ENCODE measurements around the gene ZNRF2.
A peak's percentile ranks its signal among the peaks of the same experiment; 100 is the strongest.
"Not testable (repeated sequence)": the region's sequence is repeated elsewhere in the genome, so short reads cannot be mapped to it uniquely, and the experiment has no call there.

Gene ZNRF2

GRCh38 chr7:30260246-30260768, 24.1 kb upstream of the ZNRF2 start:
- no peak for DNase-seq (ENCODE audit: low read depth in 2 of 2)

- no peak for DNase-seq (ENCODE audit: low read depth in 2 of 2)
These were observed 21.2 kb upstream of the ZNRF2 start for GRCh38 chr7:30263090-30263710.

- DNase-seq (ENCODE audit: low read depth in 2 of 2): no peak
These were observed 20.3 kb upstream of the ZNRF2 start for GRCh38 chr7:30264052-30264451.

- not testable (repeated sequence) for DNase-seq (ENCODE audit: low read depth in 2 of 2)
These were observed 19.2 kb upstream of the ZNRF2 start for GRCh38 chr7:30265189-30265588.

GRCh38 chr7:30266686-30267085, 17.7 kb upstream of the ZNRF2 start:
- no peak for DNase-seq (ENCODE audit: low read depth in 2 of 2)

GRCh38 chr7:30268586-30268985, 15.8 kb upstream of the ZNRF2 start:
- DNase-seq (ENCODE audit: low read depth in 2 of 2): no peak

- no peak for DNase-seq (ENCODE audit: low read depth in 2 of 2)
These were observed 14.9 kb upstream of the ZNRF2 start for GRCh38 chr7:30269490-30269889.

- no peak for DNase-seq (ENCODE audit: low read depth in 2 of 2)
These were observed 13.5 kb upstream of the ZNRF2 start for GRCh38 chr7:30270921-30271320.

- DNase-seq (ENCODE audit: low read depth in 2 of 2): no peak
These were observed 12.3 kb upstream of the ZNRF2 start for GRCh38 chr7:30272126-30272525.

- DNase-seq (ENCODE audit: low read depth in 2 of 2): no peak
These were observed 10.8 kb upstream of the ZNRF2 start for GRCh38 chr7:30273552-30273951.

- no peak for DNase-seq (ENCODE audit: low read depth in 2 of 2)
These were observed 9.8 kb upstream of the ZNRF2 start for GRCh38 chr7:30274641-30275040.

GRCh38 chr7:30276203-30276900, 8.0 kb upstream of the ZNRF2 start:
- DNase-seq (ENCODE audit: low read depth in 2 of 2): peak; percentile 17 to 18

GRCh38 chr7:30278376-30278775, 6.0 kb upstream of the ZNRF2 start:
- no peak for DNase-seq (ENCODE audit: low read depth in 2 of 2)

- no peak for DNase-seq (ENCODE audit: low read depth in 2 of 2)
These were observed 5.3 kb upstream of the ZNRF2 start for GRCh38 chr7:30278849-30279652.

GRCh38 chr7:30279653-30279904, 4.8 kb upstream of the ZNRF2 start:
- no peak for DNase-seq (ENCODE audit: low read depth in 2 of 2)

- no peak for DNase-seq (ENCODE audit: low read depth in 2 of 2)
These were observed 3.8 kb upstream of the ZNRF2 start for GRCh38 chr7:30280631-30281030.

- DNase-seq (ENCODE audit: low read depth in 2 of 2): no peak
These were observed 3.1 kb upstream of the ZNRF2 start for GRCh38 chr7:30281263-30281662.

GRCh38 chr7:30281791-30282190, 2.6 kb upstream of the ZNRF2 start:
- DNase-seq (ENCODE audit: low read depth in 2 of 2): no peak

- DNase-seq (ENCODE audit: low read depth in 2 of 2): no peak
These were observed 1.7 kb upstream of the ZNRF2 start for GRCh38 chr7:30282735-30283134.

- DNase-seq (ENCODE audit: low read depth in 2 of 2): peak; percentile 9 to 19
These were observed 704 bp downstream of the ZNRF2 start for GRCh38 chr7:30285067-30285535.

- DNase-seq (ENCODE audit: low read depth in 2 of 2): peak; percentile 42 to 44
These were observed 1.3 kb downstream of the ZNRF2 start for GRCh38 chr7:30285536-30286284.

GRCh38 chr7:30286749-30287148, 2.4 kb downstream of the ZNRF2 start:
- no peak for DNase-seq (ENCODE audit: low read depth in 2 of 2)

Data from stimulated activated CD4-positive, alpha-beta T cell treated with anti-CD3 and anti-CD28 coated beads, Interleukin-4, amount 100 ng/mL, for 48 hours (primary cell).